Stimulated activated naive CD8-positive, alpha-beta T cell treated with anti-CD3 and anti-CD28 coated beads, Interleukin-15, amount 100 ng/mL, for 72 hours (primary cell): ENCODE data around the gene UNC45A.

Experiments
- ATAC-seq: fragments of 150-1000 bp; cut with Tn5 transposase; 2 replicates; pipeline ENCODE4 v1.10.0; 2021; ENCODE audit warnings: mild to moderate bottlenecking, moderate library complexity
- DNase-seq, 2 donors: peaks; one replicate each; pipeline ENCODE4 v3.0.0; 2021 to 2022
- H3K27ac Mint-ChIP-seq, 2 donors: one replicate each; pipeline ENCODE4 v1.8.0; 2022; ENCODE audit warnings: mild to moderate bottlenecking in 2 of 2, mixed read lengths in 2 of 2, moderate library complexity in 2 of 2
- H3K27me3 Mint-ChIP-seq: one replicate; pipeline ENCODE4 v1.8.0; 2022; ENCODE audit warnings: mixed read lengths
- H3K4me1 Mint-ChIP-seq: one replicate; pipeline ENCODE4 v1.8.0; 2022; ENCODE audit warnings: mild to moderate bottlenecking, mixed read lengths
- H3K4me3 Mint-ChIP-seq, 2 donors: one replicate each; pipeline ENCODE4 v1.8.0; 2022; ENCODE audit warnings: mild to moderate bottlenecking in 2 of 2, mixed read lengths in 2 of 2, moderate library complexity in 1 of 2
- H3K9me3 Mint-ChIP-seq, 2 donors: one replicate each; pipeline ENCODE4 v1.8.0; 2022; ENCODE audit warnings: mixed read lengths in 2 of 2

The UNC45A gene

DNA sequence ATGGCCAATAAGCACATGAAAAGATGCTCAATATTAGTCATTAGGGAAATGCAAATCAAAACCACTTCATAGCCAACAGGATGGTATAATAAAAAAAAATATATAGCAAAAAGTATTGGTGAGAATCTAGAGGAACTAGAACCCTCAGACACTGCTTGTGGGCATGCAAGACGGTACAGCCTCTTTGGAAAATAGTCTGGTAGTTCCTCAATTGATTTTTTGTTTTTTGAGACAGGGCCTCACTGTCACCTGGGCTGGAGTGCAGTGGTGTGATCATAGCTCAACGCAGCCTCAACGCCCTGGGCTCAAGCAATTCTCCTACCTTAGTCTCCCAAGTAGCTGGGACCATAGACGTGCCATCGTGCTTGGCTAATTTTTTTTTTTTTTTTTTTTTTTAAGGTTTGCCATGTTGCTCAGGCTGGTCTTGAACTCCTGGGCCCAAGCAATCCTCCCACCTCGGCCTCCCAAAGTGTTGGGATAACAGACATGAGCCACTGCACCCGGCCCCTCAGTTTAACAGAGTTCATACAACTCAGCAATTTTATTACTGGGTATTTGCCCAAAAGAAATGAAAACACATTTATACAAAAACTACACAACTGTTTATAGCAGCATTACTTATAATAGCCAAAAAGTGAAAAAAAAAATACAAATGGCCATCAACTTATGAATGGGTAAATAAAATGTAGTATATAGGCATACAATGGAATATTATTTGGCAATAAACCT is 54.1 kb downstream of the UNC45A start:
- no peak for DNase-seq
- no peak for ATAC-seq
- H3K4me1 Mint-ChIP-seq, result peaks cover 25% of the 10 kb centered on the region
- H3K4me3 Mint-ChIP-seq, result no peak overlapping the region
- no peak overlapping the region for H3K27ac Mint-ChIP-seq
- no peaks in the 10 kb centered on the region for H3K9me3 Mint-ChIP-seq
- no peaks in the 10 kb centered on the region for H3K27me3 Mint-ChIP-seq

DNA sequence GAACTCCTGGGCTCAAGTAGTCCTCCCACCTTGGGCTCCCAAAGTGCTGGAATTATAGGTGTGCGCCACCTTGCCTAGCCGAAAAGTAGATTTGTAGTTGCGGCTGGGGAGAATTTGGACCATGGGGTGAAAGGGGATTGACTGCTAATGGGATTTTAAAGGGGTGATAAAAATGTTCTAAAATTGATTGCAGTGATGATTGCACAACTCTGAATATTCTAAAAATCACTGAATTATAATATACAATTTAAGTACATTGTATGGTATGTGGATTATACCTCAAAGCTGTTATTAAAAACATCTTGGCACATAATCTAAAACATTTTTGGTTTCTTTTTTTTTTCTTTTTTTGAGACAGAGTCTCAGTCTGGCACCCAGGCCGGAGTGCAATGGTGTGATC is 55.4 kb downstream of the UNC45A start:
- H3K9me3 Mint-ChIP-seq, result no peaks in the 10 kb centered on the region
- no peaks in the 10 kb centered on the region for H3K27me3 Mint-ChIP-seq
- no peak overlapping the region for H3K27ac Mint-ChIP-seq
- no peak for ATAC-seq
- DNase-seq, result no peak
- no peak overlapping the region for H3K4me3 Mint-ChIP-seq
- H3K4me1 Mint-ChIP-seq, result peaks cover 32% of the 10 kb centered on the region

DNA sequence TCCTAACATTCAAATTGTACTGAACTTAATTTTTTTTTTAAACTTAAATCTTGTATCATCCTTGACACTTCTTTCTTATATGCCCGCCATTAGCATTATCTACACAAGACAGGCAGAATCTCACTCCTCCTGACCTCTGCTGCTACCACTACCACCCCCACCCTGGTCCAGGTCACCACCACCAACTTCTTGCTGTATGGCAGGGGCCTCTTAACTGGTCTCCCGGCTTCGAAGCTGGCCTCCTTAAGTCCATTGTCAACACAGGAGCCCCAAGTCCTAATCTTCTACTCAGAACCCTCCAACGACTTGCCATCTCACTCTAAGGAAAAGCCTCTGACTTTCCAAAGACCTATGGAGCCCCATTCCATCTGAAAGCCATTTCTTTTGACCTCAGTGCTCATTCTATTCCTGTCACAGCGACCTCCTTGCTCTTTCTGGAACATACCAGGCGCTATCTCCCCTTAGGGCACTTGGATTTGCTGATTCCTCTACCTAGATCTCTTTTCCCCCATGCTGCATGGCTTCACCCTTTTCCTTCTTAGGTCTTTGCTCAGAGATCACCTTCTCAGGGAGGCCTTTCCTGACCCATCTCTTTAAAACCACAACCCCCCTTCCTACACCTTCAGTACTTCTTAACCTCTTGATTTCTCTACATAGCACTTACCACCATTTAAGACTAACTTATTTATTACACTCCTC is 56.7 kb downstream of the UNC45A start:
- Mint-ChIP-seq H3K4me1 (peaks cover 36% of the 10 kb centered on the region), H3K27ac (no peak overlapping the region), H3K27me3 (no peaks in the 10 kb centered on the region), H3K9me3 (no peaks in the 10 kb centered on the region), H3K4me3 (peak overlapping the region in 1 of 2 donors; percentile 18)
- ATAC-seq, result no peak
- no peak for DNase-seq

DNA sequence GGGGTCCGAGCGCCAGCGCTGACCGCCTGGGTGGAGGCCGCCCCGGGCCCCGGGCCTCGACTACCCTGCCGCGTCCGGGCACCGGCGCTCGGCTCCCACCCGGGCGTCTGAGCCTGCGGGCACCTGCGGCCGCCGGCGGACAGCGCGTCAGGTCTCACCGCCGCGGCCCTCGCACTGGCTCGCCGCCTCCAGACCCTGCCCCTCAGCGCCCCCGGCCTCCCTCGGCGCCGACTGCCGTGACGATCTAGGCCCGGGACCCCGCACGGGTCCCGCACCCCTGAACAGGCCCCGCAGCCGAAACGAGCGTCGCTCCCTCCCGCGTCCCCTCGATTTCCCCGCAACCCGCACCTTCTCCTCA is 59.0 kb downstream of the UNC45A start:
- H3K4me3 Mint-ChIP-seq, result peak overlapping the region; percentile 99 to 100
- ATAC-seq (peak; percentile 50), DNase-seq (no peak)
- H3K27me3 Mint-ChIP-seq, result no peaks in the 10 kb centered on the region
- H3K27ac Mint-ChIP-seq, result peak overlapping the region; percentile 100
- H3K9me3 Mint-ChIP-seq, result no peaks in the 10 kb centered on the region
- peaks cover 28% of the 10 kb centered on the region for H3K4me1 Mint-ChIP-seq

DNA sequence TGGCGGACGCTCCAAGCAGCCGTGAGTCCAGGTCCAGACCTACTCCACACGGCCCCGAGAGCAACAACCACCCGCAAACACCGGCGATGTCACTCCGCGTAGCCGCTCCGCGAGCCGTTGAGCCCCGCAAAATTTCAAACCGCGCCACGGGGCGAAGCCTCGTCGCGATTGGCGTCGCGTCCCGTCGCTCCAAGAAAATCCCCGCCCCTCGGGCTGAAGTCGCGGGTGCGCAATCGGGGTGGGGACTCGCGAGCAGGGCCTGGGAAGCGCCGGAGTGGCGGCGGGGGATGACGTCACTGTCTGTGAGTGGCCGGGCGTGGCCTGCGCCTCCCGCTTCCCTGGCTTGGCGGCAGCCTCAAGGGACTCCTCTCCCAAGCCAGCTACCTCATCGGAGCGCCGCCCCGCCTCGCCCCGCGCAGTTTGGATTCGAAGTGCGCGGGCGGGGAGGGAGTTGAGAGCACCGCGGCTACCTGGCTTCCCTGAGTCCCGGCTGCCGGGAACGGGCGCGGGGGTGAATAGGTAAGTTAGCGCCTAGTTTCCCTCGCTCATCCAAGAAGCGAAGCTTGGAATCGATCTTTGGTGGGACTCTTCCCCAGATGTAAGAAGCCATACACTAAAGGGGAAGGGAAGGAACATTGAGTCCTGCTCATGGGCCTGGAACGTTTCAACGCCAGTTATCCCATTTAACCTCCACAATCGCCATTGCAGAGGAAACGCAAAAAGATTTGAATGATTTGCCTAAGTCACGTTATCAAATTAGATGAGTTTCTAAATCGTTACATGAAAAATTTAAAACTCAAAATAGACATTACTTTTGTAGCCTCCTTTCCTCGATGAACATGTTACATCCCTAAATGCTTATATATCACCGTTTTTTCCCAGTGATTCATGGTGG is 59.6 kb downstream of the UNC45A start, which contains the start of gene PRC1:
PRC1 (minus strand) TSS at position 119 of the 895 bp plus-strand sequence; CDS start at position 1, 118 bp downstream.
- DNase-seq, result peak; percentile 96 to 98
- peak within 1 kb of the TSS; percentile 100 for H3K27ac Mint-ChIP-seq
- H3K27me3 Mint-ChIP-seq, result no peaks in the 10 kb centered on the region
- peak; percentile 99 for ATAC-seq
- H3K4me3 Mint-ChIP-seq, result peak within 1 kb of the TSS; percentile 99 to 100
- H3K4me1 Mint-ChIP-seq, result peaks cover 28% of the 10 kb centered on the region
- H3K9me3 Mint-ChIP-seq, result no peaks in the 10 kb centered on the region

DNA sequence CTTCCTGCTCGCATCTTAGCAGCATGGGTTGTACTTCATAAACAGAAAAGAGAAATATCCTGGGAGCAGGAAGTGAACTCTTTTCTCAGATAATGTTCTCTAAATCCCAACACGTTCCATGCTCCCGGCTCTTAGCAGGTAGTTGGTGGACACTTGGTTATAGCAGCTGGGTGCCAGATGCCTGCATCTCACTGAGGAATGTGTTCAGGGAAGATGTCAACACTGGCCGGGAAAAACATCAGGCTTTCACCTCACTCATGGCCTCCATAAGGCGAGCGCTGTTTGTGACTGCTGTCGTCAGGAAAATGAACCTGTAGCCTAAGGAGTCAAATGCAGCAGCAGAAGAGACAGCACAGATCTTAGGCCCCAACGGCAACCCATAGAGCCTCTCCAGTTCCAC is 63.7 kb downstream of the UNC45A start:
- Mint-ChIP-seq H3K27me3 (no peaks in the 10 kb centered on the region), H3K4me3 (no peak overlapping the region), H3K9me3 (no peaks in the 10 kb centered on the region), H3K27ac (no peak overlapping the region), H3K4me1 (peaks cover 13% of the 10 kb centered on the region)
- DNase-seq (no peak), ATAC-seq (no peak)

DNA sequence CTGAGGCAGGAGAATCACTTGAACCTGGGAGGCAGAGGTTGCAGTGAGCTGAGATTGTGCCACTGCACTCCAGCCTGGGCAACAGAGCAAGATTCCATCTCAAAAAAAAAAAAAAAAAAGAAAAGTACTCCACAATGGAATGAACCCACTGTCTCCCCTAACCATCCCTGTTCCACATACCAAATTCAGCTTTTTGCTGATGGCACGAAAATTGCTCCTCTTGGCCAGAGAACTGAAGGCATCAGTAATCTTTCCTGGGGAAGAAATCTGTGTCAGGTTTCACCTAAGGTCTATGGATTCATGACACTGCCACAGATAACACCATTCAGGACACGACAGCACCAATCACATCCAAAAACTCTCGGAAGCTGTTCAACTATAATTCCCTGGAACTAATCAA is 66.1 kb downstream of the UNC45A start:
- Mint-ChIP-seq H3K4me3 (no peak overlapping the region), H3K27ac (no peak overlapping the region), H3K27me3 (no peaks in the 10 kb centered on the region), H3K9me3 (no peaks in the 10 kb centered on the region), H3K4me1 (no peaks in the 10 kb centered on the region)
- DNase-seq (no peak), ATAC-seq (no peak)
